Measurements from ENCODE around the gene ADORA2B. TPM values are rescaled to one million over a fixed set of nuclear protein-coding genes. Genes with fewer than 3 reads are reported as not detected.

ADORA2B gene
- total and polyA plus RNA-seq, 9 donors: 0.06 to 1.0 (median 0.28) TPM; not detected in 3

GRCh38 chr17:15952048-15952532 is 7.2 kb downstream of the ADORA2B start:
- intact Hi-C loops (cut with DNase I): no loop called here
- no peaks in the 10 kb centered on the region for H3K27me3 ChIP-seq
- DNase-seq: no peak
- no peaks in the 10 kb centered on the region for H3K4me1 ChIP-seq (ENCODE audit: insufficient read depth)
- H3K27ac ChIP-seq: no peak overlapping the region
- H3K9me3 ChIP-seq: no peaks in the 10 kb centered on the region
- no peaks in the 10 kb centered on the region for H3K36me3 ChIP-seq
- 84 to 95% (median 87%) methylated on average over 7 of the region's 7 CpGs for WGBS, 3 donors
- TF ChIP-seq POLR2A (IDR thresholded peaks at IDR 0.05): no peak
- TF ChIP-seq CTCF (IDR thresholded peaks at IDR 0.05): no peak
- TF ChIP-seq EP300 (IDR thresholded peaks at IDR 0.05): no peak
- H3K4me3 ChIP-seq: no peak overlapping the region

GRCh38 chr17:15952916-15953790 is 8.2 kb downstream of the ADORA2B start:
- no peaks in the 10 kb centered on the region for H3K36me3 ChIP-seq
- H3K27ac ChIP-seq: no peak overlapping the region
- H3K4me3 ChIP-seq: no peak overlapping the region
- DNase-seq: no peak
- intact Hi-C loops (cut with DNase I): no loop called here
- H3K27me3 ChIP-seq: no peaks in the 10 kb centered on the region
- no peaks in the 10 kb centered on the region for H3K9me3 ChIP-seq
- TF ChIP-seq EP300 (IDR thresholded peaks at IDR 0.05) (no peak), POLR2A (IDR thresholded peaks at IDR 0.05) (no peak), CTCF (IDR thresholded peaks at IDR 0.05) (no peak)
- 75 to 77% (median 76%) methylated on average over 22 of the region's 22 CpGs for WGBS, 3 donors
- no peaks in the 10 kb centered on the region for H3K4me1 ChIP-seq (ENCODE audit: insufficient read depth)

- Histone ChIP-seq H3K4me1 (ENCODE audit: insufficient read depth) (no peaks in the 10 kb centered on the region), H3K9me3 (no peaks in the 10 kb centered on the region), H3K27me3 (no peaks in the 10 kb centered on the region), H3K36me3 (no peaks in the 10 kb centered on the region), H3K27ac (no peak overlapping the region), H3K4me3 (no peak overlapping the region)
- DNase-seq: no peak
- intact Hi-C loops (cut with DNase I): no loop called here
- 70 to 81% (median 70%) methylated on average over 5 of the region's 5 CpGs for WGBS, 3 donors
- TF ChIP-seq POLR2A (IDR thresholded peaks at IDR 0.05) (no peak), CTCF (IDR thresholded peaks at IDR 0.05) (no peak), EP300 (IDR thresholded peaks at IDR 0.05) (no peak)
Measured at GRCh38 chr17:15954222-15954621, 9.3 kb downstream of the ADORA2B start.

GRCh38 chr17:15955793-15956541 is 11.0 kb downstream of the ADORA2B start:
- intact Hi-C loops (cut with DNase I): no loop called here
- no peaks in the 10 kb centered on the region for H3K36me3 ChIP-seq
- no peaks in the 10 kb centered on the region for H3K4me1 ChIP-seq (ENCODE audit: insufficient read depth)
- 76 to 83% (median 79%) methylated on average over 14 of the region's 14 CpGs for WGBS, 3 donors
- no peak overlapping the region for H3K4me3 ChIP-seq
- no peaks in the 10 kb centered on the region for H3K9me3 ChIP-seq
- no peak for TF ChIP-seq CTCF (IDR thresholded peaks at IDR 0.05)
- TF ChIP-seq POLR2A (IDR thresholded peaks at IDR 0.05): no peak
- TF ChIP-seq EP300 (IDR thresholded peaks at IDR 0.05): no peak
- H3K27me3 ChIP-seq: no peaks in the 10 kb centered on the region
- no peak for DNase-seq
- no peak overlapping the region for H3K27ac ChIP-seq
